ENCODE results near the gene ENTR1. TPM values are rescaled to one million over a fixed set of nuclear protein-coding genes. Genes with fewer than 3 reads are reported as not detected.

ENTR1 gene
- total and polyA plus RNA-seq, 2 of the 13 experiments (the other 11 are each of a cell fraction or from before 2014, with no cell fraction given), result 70.1 to 76.4 TPM

DNA sequence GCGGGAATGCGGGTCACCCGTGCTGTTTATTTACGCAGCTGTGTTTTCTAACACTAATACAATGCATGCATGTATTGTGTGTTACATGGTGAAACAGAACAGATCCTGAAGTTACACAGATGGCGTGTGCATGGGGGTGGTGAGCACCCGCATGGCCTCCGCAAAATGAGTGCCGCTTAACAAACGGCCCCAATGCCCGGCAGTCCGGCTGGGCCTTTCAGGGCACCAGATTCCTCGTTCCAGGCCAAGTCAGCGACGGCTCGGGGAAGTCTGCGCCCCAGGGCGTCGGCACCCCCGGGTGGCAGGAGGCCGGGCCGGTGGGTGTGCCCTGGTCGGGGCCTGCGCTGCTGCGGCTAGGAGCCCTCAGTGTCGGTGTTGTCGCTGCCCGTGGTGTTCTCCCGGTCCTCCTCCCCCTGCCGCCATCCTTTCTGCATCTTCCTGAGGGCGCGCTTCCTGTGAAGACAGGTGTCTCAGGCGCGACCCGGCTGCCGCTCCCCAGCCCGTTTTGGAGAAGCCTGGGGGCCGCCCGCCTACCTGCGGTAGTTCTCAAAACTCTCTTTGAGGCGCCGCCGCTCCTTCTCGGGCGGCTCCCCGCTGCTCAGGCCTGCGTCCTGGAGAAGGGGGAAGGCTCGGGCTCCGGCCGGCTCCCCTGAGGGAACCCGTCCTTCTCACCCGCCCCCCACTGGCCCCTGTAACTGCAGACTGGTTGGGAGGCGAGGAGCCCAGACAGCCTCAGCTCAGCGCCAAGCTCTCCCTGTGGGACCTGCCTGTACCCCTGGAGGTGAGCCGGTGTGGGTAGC is 46.3 kb downstream of the ENTR1 start (continued):
- no peak for TF ChIP-seq ZNF335 (CRISPR knock-in tag; IDR thresholded peaks at IDR 0.05)
- TF ChIP-seq, protein P1, sequence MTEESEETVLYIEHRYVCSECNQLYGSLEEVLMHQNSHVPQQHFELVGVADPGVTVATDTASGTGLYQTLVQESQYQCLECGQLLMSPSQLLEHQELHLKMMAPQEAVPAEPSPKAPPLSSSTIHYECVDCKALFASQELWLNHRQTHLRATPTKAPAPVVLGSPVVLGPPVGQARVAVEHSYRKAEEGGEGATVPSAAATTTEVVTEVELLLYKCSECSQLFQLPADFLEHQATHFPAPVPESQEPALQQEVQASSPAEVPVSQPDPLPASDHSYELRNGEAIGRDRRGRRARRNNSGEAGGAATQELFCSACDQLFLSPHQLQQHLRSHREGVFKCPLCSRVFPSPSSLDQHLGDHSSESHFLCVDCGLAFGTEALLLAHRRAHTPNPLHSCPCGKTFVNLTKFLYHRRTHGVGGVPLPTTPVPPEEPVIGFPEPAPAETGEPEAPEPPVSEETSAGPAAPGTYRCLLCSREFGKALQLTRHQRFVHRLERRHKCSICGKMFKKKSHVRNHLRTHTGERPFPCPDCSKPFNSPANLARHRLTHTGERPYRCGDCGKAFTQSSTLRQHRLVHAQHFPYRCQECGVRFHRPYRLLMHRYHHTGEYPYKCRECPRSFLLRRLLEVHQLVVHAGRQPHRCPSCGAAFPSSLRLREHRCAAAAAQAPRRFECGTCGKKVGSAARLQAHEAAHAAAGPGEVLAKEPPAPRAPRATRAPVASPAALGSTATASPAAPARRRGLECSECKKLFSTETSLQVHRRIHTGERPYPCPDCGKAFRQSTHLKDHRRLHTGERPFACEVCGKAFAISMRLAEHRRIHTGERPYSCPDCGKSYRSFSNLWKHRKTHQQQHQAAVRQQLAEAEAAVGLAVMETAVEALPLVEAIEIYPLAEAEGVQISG (CRISPR knock-in tag; IDR thresholded peaks at IDR 0.05), result no peak
- TF ChIP-seq, protein P2, sequence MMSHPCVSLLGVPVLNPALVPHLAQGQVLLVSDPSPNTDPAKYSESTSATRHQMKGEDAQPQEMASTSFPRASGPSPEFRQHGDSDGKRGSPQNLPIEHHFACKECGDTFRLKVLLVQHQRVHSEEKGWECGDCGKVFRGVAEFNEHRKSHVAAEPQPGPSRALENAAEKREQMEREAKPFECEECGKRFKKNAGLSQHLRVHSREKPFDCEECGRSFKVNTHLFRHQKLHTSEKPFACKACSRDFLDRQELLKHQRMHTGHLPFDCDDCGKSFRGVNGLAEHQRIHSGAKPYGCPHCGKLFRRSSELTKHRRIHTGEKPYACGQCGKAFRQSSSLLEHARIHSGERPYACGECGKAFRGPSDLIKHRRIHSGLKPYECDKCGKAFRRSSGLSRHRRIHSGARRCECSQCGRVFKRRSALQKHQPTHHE (CRISPR knock-in tag; IDR thresholded peaks at IDR 0.05; ENCODE audit: borderline replicate concordance), result no peak
- no peak for TF ChIP-seq ZBTB3 (CRISPR knock-in tag; IDR thresholded peaks at IDR 0.05; ENCODE audit: borderline replicate concordance, low read depth)
- TF ChIP-seq REPIN1 (CRISPR knock-in tag; IDR thresholded peaks at IDR 0.05; ENCODE audit: borderline replicate concordance, low read depth), result no peak
- TF ChIP-seq, protein P3, sequence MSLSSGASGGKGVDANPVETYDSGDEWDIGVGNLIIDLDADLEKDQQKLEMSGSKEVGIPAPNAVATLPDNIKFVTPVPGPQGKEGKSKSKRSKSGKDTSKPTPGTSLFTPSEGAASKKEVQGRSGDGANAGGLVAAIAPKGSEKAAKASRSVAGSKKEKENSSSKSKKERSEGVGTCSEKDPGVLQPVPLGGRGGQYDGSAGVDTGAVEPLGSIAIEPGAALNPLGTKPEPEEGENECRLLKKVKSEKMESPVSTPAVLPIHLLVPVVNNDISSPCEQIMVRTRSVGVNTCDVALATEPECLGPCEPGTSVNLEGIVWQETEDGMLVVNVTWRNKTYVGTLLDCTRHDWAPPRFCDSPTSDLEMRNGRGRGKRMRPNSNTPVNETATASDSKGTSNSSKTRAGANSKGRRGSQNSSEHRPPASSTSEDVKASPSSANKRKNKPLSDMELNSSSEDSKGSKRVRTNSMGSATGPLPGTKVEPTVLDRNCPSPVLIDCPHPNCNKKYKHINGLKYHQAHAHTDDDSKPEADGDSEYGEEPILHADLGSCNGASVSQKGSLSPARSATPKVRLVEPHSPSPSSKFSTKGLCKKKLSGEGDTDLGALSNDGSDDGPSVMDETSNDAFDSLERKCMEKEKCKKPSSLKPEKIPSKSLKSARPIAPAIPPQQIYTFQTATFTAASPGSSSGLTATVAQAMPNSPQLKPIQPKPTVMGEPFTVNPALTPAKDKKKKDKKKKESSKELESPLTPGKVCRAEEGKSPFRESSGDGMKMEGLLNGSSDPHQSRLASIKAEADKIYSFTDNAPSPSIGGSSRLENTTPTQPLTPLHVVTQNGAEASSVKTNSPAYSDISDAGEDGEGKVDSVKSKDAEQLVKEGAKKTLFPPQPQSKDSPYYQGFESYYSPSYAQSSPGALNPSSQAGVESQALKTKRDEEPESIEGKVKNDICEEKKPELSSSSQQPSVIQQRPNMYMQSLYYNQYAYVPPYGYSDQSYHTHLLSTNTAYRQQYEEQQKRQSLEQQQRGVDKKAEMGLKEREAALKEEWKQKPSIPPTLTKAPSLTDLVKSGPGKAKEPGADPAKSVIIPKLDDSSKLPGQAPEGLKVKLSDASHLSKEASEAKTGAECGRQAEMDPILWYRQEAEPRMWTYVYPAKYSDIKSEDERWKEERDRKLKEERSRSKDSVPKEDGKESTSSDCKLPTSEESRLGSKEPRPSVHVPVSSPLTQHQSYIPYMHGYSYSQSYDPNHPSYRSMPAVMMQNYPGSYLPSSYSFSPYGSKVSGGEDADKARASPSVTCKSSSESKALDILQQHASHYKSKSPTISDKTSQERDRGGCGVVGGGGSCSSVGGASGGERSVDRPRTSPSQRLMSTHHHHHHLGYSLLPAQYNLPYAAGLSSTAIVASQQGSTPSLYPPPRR (CRISPR knock-in tag; IDR thresholded peaks at IDR 0.05; ENCODE audit: borderline replicate concordance), result peak; percentile 20; the same call in 1 of the 2 replicates
- 0 out of 2 replicates have a peak, but pooled peaks have one; percentile 48 for TF ChIP-seq ZNF556 (CRISPR knock-in tag; IDR thresholded peaks at IDR 0.05; ENCODE audit: borderline replicate concordance)
- no peak for TF ChIP-seq ZFYVE20 (CRISPR knock-in tag; IDR thresholded peaks at IDR 0.05; ENCODE audit: borderline replicate concordance, low read depth)
- TF ChIP-seq SRF (IDR thresholded peaks at IDR 0.05; ENCODE audit: low read depth, low read length), result no peak
- TF ChIP-seq, protein P4, sequence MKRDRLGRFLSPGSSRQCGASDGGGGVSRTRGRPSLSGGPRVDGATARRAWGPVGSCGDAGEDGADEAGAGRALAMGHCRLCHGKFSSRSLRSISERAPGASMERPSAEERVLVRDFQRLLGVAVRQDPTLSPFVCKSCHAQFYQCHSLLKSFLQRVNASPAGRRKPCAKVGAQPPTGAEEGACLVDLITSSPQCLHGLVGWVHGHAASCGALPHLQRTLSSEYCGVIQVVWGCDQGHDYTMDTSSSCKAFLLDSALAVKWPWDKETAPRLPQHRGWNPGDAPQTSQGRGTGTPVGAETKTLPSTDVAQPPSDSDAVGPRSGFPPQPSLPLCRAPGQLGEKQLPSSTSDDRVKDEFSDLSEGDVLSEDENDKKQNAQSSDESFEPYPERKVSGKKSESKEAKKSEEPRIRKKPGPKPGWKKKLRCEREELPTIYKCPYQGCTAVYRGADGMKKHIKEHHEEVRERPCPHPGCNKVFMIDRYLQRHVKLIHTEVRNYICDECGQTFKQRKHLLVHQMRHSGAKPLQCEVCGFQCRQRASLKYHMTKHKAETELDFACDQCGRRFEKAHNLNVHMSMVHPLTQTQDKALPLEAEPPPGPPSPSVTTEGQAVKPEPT (CRISPR knock-in tag; IDR thresholded peaks at IDR 0.05; ENCODE audit: low read depth), result 0 out of 2 replicates have a peak, but pooled peaks have one; percentile 7
- no peak for TF ChIP-seq ETV6 (CRISPR knock-in tag; conservative IDR thresholded peaks at IDR 0.05)
- TF ChIP-seq ZNF34 (CRISPR knock-in tag; IDR thresholded peaks at IDR 0.05; ENCODE audit: borderline replicate concordance), result 0 out of 2 replicates have a peak, but pooled peaks have one; percentile 31
- no peak for TF ChIP-seq WIZ (CRISPR knock-in tag; IDR thresholded peaks at IDR 0.05)
- TF ChIP-seq, protein P5, sequence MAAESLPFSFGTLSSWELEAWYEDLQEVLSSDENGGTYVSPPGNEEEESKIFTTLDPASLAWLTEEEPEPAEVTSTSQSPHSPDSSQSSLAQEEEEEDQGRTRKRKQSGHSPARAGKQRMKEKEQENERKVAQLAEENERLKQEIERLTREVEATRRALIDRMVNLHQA (CRISPR knock-in tag; IDR thresholded peaks at IDR 0.05), result no peak

All from HepG2 (cell line).